Gastroesophageal sphincter (tissue), 3 donors: ENCODE results near the gene EDEM2.

Source experiments
- CTCF ChIP-seq, 4 experiments: fragments of 200-600 bp in 2 of 4; fragments of 450-650 bp in 2 of 4; sonication (generic) in 1 of 4; IDR thresholded peaks; one replicate each; pipeline ENCODE4 v1.5.1; 2017 to 2019; ENCODE audit warnings: antibody characterized with exemption in 4 of 4, mild to moderate bottlenecking in 2 of 4, moderate library complexity in 2 of 4
- EP300 ChIP-seq: sonication (generic); formaldehyde crosslinking; IDR thresholded peaks from one replicate; pipeline ENCODE4 v1.6.1; 2017; ENCODE audit warnings: antibody characterized with exemption, mild to moderate bottlenecking
- POLR2A ChIP-seq, 2 donors: fragments of 450-650 bp; IDR thresholded peaks; one replicate each; pipeline ENCODE4 v1.6.1; 2017; ENCODE audit warnings: antibody characterized with exemption in 2 of 2, mild to moderate bottlenecking in 2 of 2, moderate library complexity in 1 of 2
- POLR2AphosphoS5 ChIP-seq: sonication (generic); formaldehyde crosslinking; IDR thresholded peaks from one replicate; pipeline ENCODE4 v1.6.1; 2017; ENCODE audit warnings: antibody characterized with exemption

GRCh38 chr20:35174458-35175216 lies 27.5 kb upstream of the EDEM2 start:
- no peak for TF ChIP-seq CTCF (IDR thresholded peaks at IDR 0.05)
- TF ChIP-seq POLR2A (IDR thresholded peaks at IDR 0.05) = no peak
- no peak for TF ChIP-seq POLR2AphosphoS5
- TF ChIP-seq EP300 = no peak
